Ovary (tissue), 9 donors: ENCODE data around the gene ELAC2. TPM values are rescaled to one million over a fixed set of nuclear protein-coding genes. Genes with fewer than 3 reads are reported as not detected.

ENCODE experiments used
- DNase-seq, 5 donors: peaks; one replicate each; pipeline ENCODE4 v3.0.0-alpha.2; 2019 to 2020
- H3K27ac ChIP-seq, 2 donors: fragments of 200-600 bp; one replicate each; pipeline versions ENCODE4 v1.5.1 to v1.8.0; 2019 to 2022
- H3K27me3 ChIP-seq: fragments of 200-600 bp; one replicate; pipeline ENCODE4 v1.8.0; 2022
- H3K36me3 ChIP-seq: fragments of 200-600 bp; sonication (generic); one replicate; pipeline ENCODE4 v1.5.1; 2019
- H3K4me1 ChIP-seq: one replicate; pipeline ENCODE4 v1.8.1; 2013; ENCODE audit warnings: mild to moderate bottlenecking, moderate library complexity; ENCODE audit not compliant: insufficient read depth
- H3K4me3 ChIP-seq: fragments of 200-600 bp; sonication (generic); one replicate; pipeline ENCODE4 v1.5.1; 2017
- H3K9me3 ChIP-seq, 2 donors: fragments of 200-600 bp in 1 of 2; sonication (generic) in 1 of 2; one replicate each; pipeline versions ENCODE4 v1.5.1 to v1.8.1; 2013 to 2019; ENCODE audit warnings: mild to moderate bottlenecking in 1 of 2, moderate library complexity in 1 of 2
- CTCF ChIP-seq, 3 donors: fragments of 450-650 bp in 2 of 3; fragments of 200-600 bp in 1 of 3; IDR thresholded peaks; one replicate each; pipeline versions ENCODE4 v1.5.1 to v1.8.0; 2016 to 2022; ENCODE audit warnings: antibody characterized with exemption in 3 of 3, mild to moderate bottlenecking in 1 of 3
- EP300 ChIP-seq: sonication (generic); formaldehyde crosslinking; IDR thresholded peaks from one replicate; pipeline ENCODE4 v1.6.1; 2017; ENCODE audit warnings: antibody characterized with exemption
- POLR2A ChIP-seq: fragments of 450-650 bp; IDR thresholded peaks from one replicate; pipeline ENCODE4 v1.6.1; 2017; ENCODE audit warnings: antibody characterized with exemption, mild to moderate bottlenecking, moderate library complexity
- WGBS, 3 donors: extraction: QIAGEN DNeasy Blood & Tissue Kit in 1 of 3; methylation state at CpG; one replicate each; pipeline versions ENCODE4 v1.1.5 to v1.1.7; 2013 to 2017; 5-methylcytosine and 5-hydroxymethylcytosine counted together
- intact Hi-C, 4 donors: fragments of 100-400 bp; cut with DNase I; formaldehyde crosslinking; loops; one replicate each; pipeline versions ENCODE4 v1.11.0 to v1.15.1; 2022 to 2023
- polyA plus RNA-seq, 2 donors: library from polyadenylated mRNA; stranded (reverse); fragments of 200-250 nt in 1 of 2; fragments of 350-450 nt in 1 of 2; fragmentation: Illumina TruSeq in 1 of 2; extraction: RNeasy Lipid Tissue Mini Kit (QIAGEN cat#74804) in 1 of 2; gene quantifications; one replicate each; pipeline ENCODE4 v1.2.3, GENCODE V29; 2013 to 2014
- total RNA-seq, 7 donors: library from RNA; depleted of rRNA in 2 of 7; stranded (reverse); fragments of >200 nt in 2 of 7; fragmentation: NEBNext Ultra II Directional in 3 of 7; extraction: Animal tissue kit (Norgen Biotek cat#: 25700) in 3 of 7; gene quantifications; one replicate each; pipeline versions ENCODE4 v1.1.0 to v1.2.4, GENCODE V29; 2016 to 2023
- donor health status: DM: no; HTN: no; CAD: no; lungs with moderate emphysema.
- donor health status: DM: no; HTN: no; CAD: no.
- donor health status: Bipolar disorder and iron deficiency.
- donor health status: DM: yes; HTN: yes; CAD: no.
- donor health status: DM: no; HTN: no; CAD: no.
- donor health status: DM: yes; HTN: yes; CAD: no.

ELAC2 gene
- total and polyA plus RNA-seq, 9 donors, result 24.5 to 83.2 (median 38.4) TPM

- peaks cover 4% of the 10 kb centered on the region for H3K4me1 ChIP-seq
- no peak overlapping the region for H3K27ac ChIP-seq
- TF ChIP-seq POLR2A (no peak), EP300 (no peak), CTCF (IDR thresholded peaks at IDR 0.05) (no peak)
- intact Hi-C loops, result no loop called here
- H3K9me3 ChIP-seq, result no peaks in the 10 kb centered on the region
- H3K4me3 ChIP-seq, result no peak overlapping the region
- DNase-seq, result no peak
- 81 to 90% (median 88%) methylated on average over 5 of the region's 5 CpGs for WGBS, 3 donors
- H3K27me3 ChIP-seq, result no peaks in the 10 kb centered on the region
- no peaks in the 10 kb centered on the region for H3K36me3 ChIP-seq
These were observed 19.0 kb downstream of the ELAC2 start for GRCh38 chr17:12998874-12999273.

GRCh38 chr17:12998461-12998860, 19.4 kb downstream of the ELAC2 start:
- DNase-seq, result no peak
- H3K36me3 ChIP-seq, result no peaks in the 10 kb centered on the region
- H3K9me3 ChIP-seq, result no peaks in the 10 kb centered on the region
- H3K27ac ChIP-seq, result no peak overlapping the region
- intact Hi-C loops, result no loop called here
- no peak overlapping the region for H3K4me3 ChIP-seq
- no peaks in the 10 kb centered on the region for H3K27me3 ChIP-seq
- peaks cover 4% of the 10 kb centered on the region for H3K4me1 ChIP-seq
- 83 to 88% (median 88%) methylated on average over 8 of the region's 8 CpGs for WGBS, 3 donors
- no peak for TF ChIP-seq CTCF (IDR thresholded peaks at IDR 0.05)
- TF ChIP-seq EP300, result no peak
- TF ChIP-seq POLR2A, result no peak

GRCh38 chr17:12996941-12997340, 20.9 kb downstream of the ELAC2 start:
- intact Hi-C loops, result no loop called here
- no peak for TF ChIP-seq POLR2A
- TF ChIP-seq EP300, result no peak
- TF ChIP-seq CTCF (IDR thresholded peaks at IDR 0.05), result no peak
- Histone ChIP-seq H3K4me1 (no peaks in the 10 kb centered on the region), H3K27ac (no peak overlapping the region), H3K4me3 (no peak overlapping the region), H3K27me3 (no peaks in the 10 kb centered on the region), H3K9me3 (no peaks in the 10 kb centered on the region), H3K36me3 (no peaks in the 10 kb centered on the region)
- WGBS, 3 donors, result 86 to 98% (median 86%) methylated on average over 5 of the region's 5 CpGs
- no peak for DNase-seq

- Histone ChIP-seq H3K27me3 (no peaks in the 10 kb centered on the region), H3K27ac (no peak overlapping the region), H3K4me1 (no peaks in the 10 kb centered on the region), H3K4me3 (no peak overlapping the region), H3K9me3 (no peaks in the 10 kb centered on the region), H3K36me3 (no peaks in the 10 kb centered on the region)
- intact Hi-C loops, result no loop called here
- TF ChIP-seq CTCF (IDR thresholded peaks at IDR 0.05), result no peak
- TF ChIP-seq EP300, result no peak
- TF ChIP-seq POLR2A, result no peak
- no peak for DNase-seq
- whole genome bisulfite sequencing, 3 donors, result 89 to 94% (median 94%) methylated on average over 10 of the region's 10 CpGs
These were observed 21.5 kb downstream of the ELAC2 start for GRCh38 chr17:12996357-12996756.

- Histone ChIP-seq H3K27ac (no peak overlapping the region), H3K4me3 (no peak overlapping the region), H3K9me3 (no peaks in the 10 kb centered on the region), H3K4me1 (no peaks in the 10 kb centered on the region), H3K36me3 (no peaks in the 10 kb centered on the region), H3K27me3 (no peaks in the 10 kb centered on the region)
- WGBS, 3 donors, result 93 to 96% (median 94%) methylated on average over 19 of the region's 19 CpGs
- intact Hi-C loops, result no loop called here
- no peak for TF ChIP-seq EP300
- no peak for TF ChIP-seq POLR2A
- no peak for TF ChIP-seq CTCF (IDR thresholded peaks at IDR 0.05)
- no peak for DNase-seq
These were observed 21.9 kb downstream of the ELAC2 start for GRCh38 chr17:12995896-12996295.
